ENCODE measurements around the gene NEK9.

NEK9 gene

DNA sequence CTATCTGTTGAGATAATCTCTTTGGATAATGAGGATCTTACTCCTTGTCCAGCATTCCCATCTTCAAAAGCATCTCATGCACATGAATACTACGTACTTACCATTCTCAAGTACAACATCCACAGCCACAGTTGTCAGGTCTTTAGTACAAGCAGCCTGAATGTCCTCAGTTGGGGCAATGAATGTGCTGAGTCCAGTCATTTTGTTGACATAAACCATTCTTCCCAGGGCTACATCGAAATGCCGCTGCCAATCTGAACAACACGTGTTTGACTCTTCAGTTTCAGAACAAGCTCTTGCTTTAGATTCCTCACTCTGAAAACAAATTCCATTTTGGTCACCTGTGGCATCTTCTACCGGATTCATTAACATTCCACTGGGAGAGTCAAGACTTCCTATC is 80.6 kb downstream of the NEK9 start:
- no peak for DNase-seq
- Histone ChIP-seq H3K9me3 (replicated peaks; ENCODE audit: insufficient read depth, low read length) (no peaks in the 10 kb centered on the region), H3K4me2 (ENCODE audit: low read depth, low read length) (no peak overlapping the region), H3K9ac (ENCODE audit: low read length) (no peak overlapping the region), H3F3A (ENCODE audit: insufficient read depth, low read length) (no peaks in the 10 kb centered on the region), H3K9me2 (replicated peaks; ENCODE audit: insufficient read depth, low read length) (no peaks in the 10 kb centered on the region), H3K36me3 (replicated peaks; ENCODE audit: insufficient read depth, low read length) (no peaks in the 10 kb centered on the region), H3K4me3 (ENCODE audit: low read length) (no peak overlapping the region), H3K27ac (ENCODE audit: low read length) (no peak overlapping the region), H3K4me1 (ENCODE audit: low read length) (no peaks in the 10 kb centered on the region), H2AFZ (ENCODE audit: low read length) (no peak overlapping the region), H4K20me1 (ENCODE audit: insufficient read depth, low read length) (no peaks in the 10 kb centered on the region), H3K79me2 (ENCODE audit: low read length) (no peaks in the 10 kb centered on the region), H3K27me3 (replicated peaks; ENCODE audit: insufficient read depth, low read length) (no peaks in the 10 kb centered on the region)
- TF ChIP-seq EZH2phosphoT487 (IDR thresholded peaks at IDR 0.05; ENCODE audit: low read length) (no peak), EZH2 (optimal IDR thresholded peaks at IDR 0.05; ENCODE audit: low read depth, low read length) (no peak)
- TF ChIP-seq, protein P1, sequence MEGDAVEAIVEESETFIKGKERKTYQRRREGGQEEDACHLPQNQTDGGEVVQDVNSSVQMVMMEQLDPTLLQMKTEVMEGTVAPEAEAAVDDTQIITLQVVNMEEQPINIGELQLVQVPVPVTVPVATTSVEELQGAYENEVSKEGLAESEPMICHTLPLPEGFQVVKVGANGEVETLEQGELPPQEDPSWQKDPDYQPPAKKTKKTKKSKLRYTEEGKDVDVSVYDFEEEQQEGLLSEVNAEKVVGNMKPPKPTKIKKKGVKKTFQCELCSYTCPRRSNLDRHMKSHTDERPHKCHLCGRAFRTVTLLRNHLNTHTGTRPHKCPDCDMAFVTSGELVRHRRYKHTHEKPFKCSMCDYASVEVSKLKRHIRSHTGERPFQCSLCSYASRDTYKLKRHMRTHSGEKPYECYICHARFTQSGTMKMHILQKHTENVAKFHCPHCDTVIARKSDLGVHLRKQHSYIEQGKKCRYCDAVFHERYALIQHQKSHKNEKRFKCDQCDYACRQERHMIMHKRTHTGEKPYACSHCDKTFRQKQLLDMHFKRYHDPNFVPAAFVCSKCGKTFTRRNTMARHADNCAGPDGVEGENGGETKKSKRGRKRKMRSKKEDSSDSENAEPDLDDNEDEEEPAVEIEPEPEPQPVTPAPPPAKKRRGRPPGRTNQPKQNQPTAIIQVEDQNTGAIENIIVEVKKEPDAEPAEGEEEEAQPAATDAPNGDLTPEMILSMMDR (IDR thresholded peaks at IDR 0.05; ENCODE audit: low read length): no peak

DNA sequence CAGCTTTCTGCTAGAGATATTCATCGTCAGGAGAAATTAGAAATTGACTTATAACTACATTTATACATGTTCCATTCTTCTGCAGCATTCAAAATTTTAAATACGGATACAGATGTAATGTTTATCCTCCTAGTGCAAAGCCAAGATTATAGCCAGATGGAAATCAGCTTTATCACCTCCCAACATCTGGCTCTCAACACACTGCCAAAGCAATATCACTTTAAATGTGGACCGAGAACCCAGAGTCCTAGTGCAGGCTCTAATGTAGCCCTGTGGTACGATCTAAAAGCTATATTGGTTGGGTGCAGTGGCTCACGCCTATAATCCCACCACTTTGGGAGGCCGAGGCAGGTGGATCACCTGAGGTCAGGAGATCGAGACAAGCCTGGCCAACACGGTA is 82.1 kb downstream of the NEK9 start:
- Histone ChIP-seq H3K36me3 (replicated peaks; ENCODE audit: insufficient read depth, low read length) (no peaks in the 10 kb centered on the region), H3K4me3 (ENCODE audit: low read length) (no peak overlapping the region), H3K27me3 (replicated peaks; ENCODE audit: insufficient read depth, low read length) (no peaks in the 10 kb centered on the region), H3K79me2 (ENCODE audit: low read length) (no peaks in the 10 kb centered on the region), H3K9me3 (replicated peaks; ENCODE audit: insufficient read depth, low read length) (no peaks in the 10 kb centered on the region), H3K27ac (ENCODE audit: low read length) (no peak overlapping the region), H4K20me1 (ENCODE audit: insufficient read depth, low read length) (no peaks in the 10 kb centered on the region), H3K9ac (ENCODE audit: low read length) (no peak overlapping the region), H3K9me2 (replicated peaks; ENCODE audit: insufficient read depth, low read length) (no peaks in the 10 kb centered on the region), H3F3A (ENCODE audit: insufficient read depth, low read length) (no peaks in the 10 kb centered on the region), H3K4me1 (ENCODE audit: low read length) (no peaks in the 10 kb centered on the region), H2AFZ (ENCODE audit: low read length) (no peak overlapping the region), H3K4me2 (ENCODE audit: low read depth, low read length) (no peak overlapping the region)
- DNase-seq: no peak
- TF ChIP-seq EZH2 (optimal IDR thresholded peaks at IDR 0.05; ENCODE audit: low read depth, low read length) (no peak), EZH2phosphoT487 (IDR thresholded peaks at IDR 0.05; ENCODE audit: low read length) (no peak)
- TF ChIP-seq, protein P1 (IDR thresholded peaks at IDR 0.05; ENCODE audit: low read length): no peak

DNA sequence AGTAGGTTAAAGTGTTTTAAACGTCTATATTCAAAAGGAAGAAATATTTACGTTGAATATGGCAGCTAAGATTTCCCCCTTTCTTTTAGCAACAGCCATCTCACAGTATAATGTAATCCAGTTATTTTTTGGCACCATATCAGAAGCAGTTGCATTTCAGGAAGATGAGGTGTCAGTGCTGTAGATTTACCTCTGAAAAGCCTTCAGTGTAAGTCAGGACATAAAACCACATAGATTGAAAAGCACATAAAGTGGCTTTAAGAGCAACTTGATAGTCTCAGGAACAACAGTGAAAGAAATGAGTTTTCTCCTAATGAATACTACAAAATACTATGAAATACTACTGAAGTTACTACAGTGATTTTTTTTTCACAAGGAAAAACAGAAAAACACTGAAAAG is 82.5 kb downstream of the NEK9 start:
- Histone ChIP-seq H3K27ac (ENCODE audit: low read length) (no peak overlapping the region), H3K4me2 (ENCODE audit: low read depth, low read length) (no peak overlapping the region), H3F3A (ENCODE audit: insufficient read depth, low read length) (no peaks in the 10 kb centered on the region), H3K9me2 (replicated peaks; ENCODE audit: insufficient read depth, low read length) (no peaks in the 10 kb centered on the region), H2AFZ (ENCODE audit: low read length) (no peak overlapping the region), H3K9me3 (replicated peaks; ENCODE audit: insufficient read depth, low read length) (no peaks in the 10 kb centered on the region), H4K20me1 (ENCODE audit: insufficient read depth, low read length) (no peaks in the 10 kb centered on the region), H3K79me2 (ENCODE audit: low read length) (no peaks in the 10 kb centered on the region), H3K4me3 (ENCODE audit: low read length) (no peak overlapping the region), H3K4me1 (ENCODE audit: low read length) (no peaks in the 10 kb centered on the region), H3K9ac (ENCODE audit: low read length) (no peak overlapping the region), H3K36me3 (replicated peaks; ENCODE audit: insufficient read depth, low read length) (no peaks in the 10 kb centered on the region), H3K27me3 (replicated peaks; ENCODE audit: insufficient read depth, low read length) (no peaks in the 10 kb centered on the region)
- no peak for DNase-seq
- TF ChIP-seq EZH2 (optimal IDR thresholded peaks at IDR 0.05; ENCODE audit: low read depth, low read length) (no peak), EZH2phosphoT487 (IDR thresholded peaks at IDR 0.05; ENCODE audit: low read length) (no peak)
- TF ChIP-seq, protein P1 (IDR thresholded peaks at IDR 0.05; ENCODE audit: low read length): no peak

All from MM.1S (cell line).